Measurements from ENCODE around the gene RBFOX1.
"Not testable (repeated sequence)": the region's sequence is repeated elsewhere in the genome, so short reads cannot be mapped to it uniquely, and the experiment has no call there.

RBFOX1 gene

GRCh38 chr16:7482032-7482431 lies 149.4 kb downstream of the RBFOX1 start:
- DNase-seq (ENCODE audit: low spot score): no peak

GRCh38 chr16:7482596-7483290 lies 150.1 kb downstream of the RBFOX1 start:
- DNase-seq (ENCODE audit: low spot score): no peak

- DNase-seq (ENCODE audit: low spot score): no peak
These were observed 155.1 kb downstream of the RBFOX1 start for GRCh38 chr16:7487574-7488323.

GRCh38 chr16:7492122-7492521 lies 159.5 kb downstream of the RBFOX1 start:
- no peak for DNase-seq (ENCODE audit: low spot score)

GRCh38 chr16:7493133-7493532 lies 160.5 kb downstream of the RBFOX1 start:
- no peak for DNase-seq (ENCODE audit: low spot score)

GRCh38 chr16:7497691-7498090 lies 165.0 kb downstream of the RBFOX1 start:
- no peak for DNase-seq (ENCODE audit: low spot score)

- DNase-seq (ENCODE audit: low spot score): no peak
These were observed 169.2 kb downstream of the RBFOX1 start for GRCh38 chr16:7501868-7502267.

GRCh38 chr16:7502591-7503157 lies 170.0 kb downstream of the RBFOX1 start:
- not testable (repeated sequence) for DNase-seq (ENCODE audit: low spot score)

GRCh38 chr16:7503666-7504065 lies 171.0 kb downstream of the RBFOX1 start:
- DNase-seq (ENCODE audit: low spot score): no peak

- no peak for DNase-seq (ENCODE audit: low spot score)
These were observed 172.2 kb downstream of the RBFOX1 start for GRCh38 chr16:7504844-7505243.

- no peak for DNase-seq (ENCODE audit: low spot score)
These were observed 172.8 kb downstream of the RBFOX1 start for GRCh38 chr16:7505495-7505894.

- no peak for DNase-seq (ENCODE audit: low spot score)
These were observed 173.7 kb downstream of the RBFOX1 start for GRCh38 chr16:7506363-7506762.

- DNase-seq (ENCODE audit: low spot score): no peak
These were observed 176.0 kb downstream of the RBFOX1 start for GRCh38 chr16:7508656-7509055.

GRCh38 chr16:7509963-7510601 lies 177.4 kb downstream of the RBFOX1 start:
- DNase-seq (ENCODE audit: low spot score): no peak

GRCh38 chr16:7511549-7512260 lies 179.1 kb downstream of the RBFOX1 start:
- no peak for DNase-seq (ENCODE audit: low spot score)

- DNase-seq (ENCODE audit: low spot score): no peak
These were observed 179.9 kb downstream of the RBFOX1 start for GRCh38 chr16:7512503-7512902.

GRCh38 chr16:7513429-7513828 lies 180.8 kb downstream of the RBFOX1 start:
- DNase-seq (ENCODE audit: low spot score): no peak

GRCh38 chr16:7515543-7515942 lies 182.9 kb downstream of the RBFOX1 start:
- no peak for DNase-seq (ENCODE audit: low spot score)

- DNase-seq (ENCODE audit: low spot score): no peak
These were observed 184.9 kb downstream of the RBFOX1 start for GRCh38 chr16:7517496-7517895.

GRCh38 chr16:7518158-7518557 lies 185.5 kb downstream of the RBFOX1 start:
- no peak for DNase-seq (ENCODE audit: low spot score)

- no peak for DNase-seq (ENCODE audit: low spot score)
These were observed 189.2 kb downstream of the RBFOX1 start for GRCh38 chr16:7521834-7522233.

GRCh38 chr16:7524419-7524818 lies 191.8 kb downstream of the RBFOX1 start:
- no peak for DNase-seq (ENCODE audit: low spot score)

All from CD4-positive, alpha-beta T cell treated with Interleukin-6 at 100 ng/mL for 8 hours (primary cell).